ENCODE results near the gene HMG20A. TPM values are rescaled to one million over a fixed set of nuclear protein-coding genes. Genes with fewer than 3 reads are reported as not detected.

Gene HMG20A
- total RNA-seq, 1 donor from 2014 or later, result 26.4 TPM

DNA sequence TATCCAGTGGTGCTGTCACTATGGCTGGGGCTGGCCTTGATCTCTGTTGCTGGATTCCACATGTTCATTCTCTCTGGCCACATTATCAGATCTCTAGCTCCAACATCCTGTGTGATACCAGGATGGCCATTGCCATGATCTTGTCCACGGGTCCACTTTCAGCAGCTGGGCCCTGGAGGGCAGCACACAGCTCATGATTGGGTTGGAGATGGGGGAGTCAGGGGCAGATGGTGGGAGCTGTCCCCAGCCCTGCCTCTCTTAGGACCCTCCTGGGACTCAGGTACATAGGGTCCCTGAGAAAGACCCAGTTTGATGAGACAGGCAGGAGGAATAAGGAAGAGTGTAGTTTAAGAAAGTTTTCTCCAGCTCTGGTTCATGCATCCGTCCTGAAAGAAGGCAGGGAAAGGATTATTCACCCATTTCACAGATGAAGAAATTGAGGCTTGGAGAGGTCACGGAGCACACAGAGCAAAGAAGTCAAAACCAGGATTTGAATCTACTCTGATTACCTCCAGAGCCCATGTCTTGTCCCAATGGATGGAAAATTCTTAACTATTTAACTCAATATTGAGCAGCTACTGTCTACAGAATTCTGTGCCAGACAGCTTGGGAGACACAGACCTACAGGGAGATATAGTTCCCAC, 111.5 kb downstream of the HMG20A start:
- TF ChIP-seq CTCF (IDR thresholded peaks at IDR 0.05; ENCODE audit: insufficient read depth, low read length, poor library complexity, severe bottlenecking), result no peak
- no peak overlapping the region for H3K4me3 ChIP-seq (ENCODE audit: low read depth, low read length)
- DNase-seq (ENCODE audit: low read depth), result no peak
- H3K27me3 ChIP-seq (ENCODE audit: control insufficient read depth, insufficient read depth, low read length), result peaks cover 17% of the 10 kb centered on the region
- no peaks in the 10 kb centered on the region for H3K36me3 ChIP-seq (ENCODE audit: control insufficient read depth, insufficient read depth, low read length)

DNA sequence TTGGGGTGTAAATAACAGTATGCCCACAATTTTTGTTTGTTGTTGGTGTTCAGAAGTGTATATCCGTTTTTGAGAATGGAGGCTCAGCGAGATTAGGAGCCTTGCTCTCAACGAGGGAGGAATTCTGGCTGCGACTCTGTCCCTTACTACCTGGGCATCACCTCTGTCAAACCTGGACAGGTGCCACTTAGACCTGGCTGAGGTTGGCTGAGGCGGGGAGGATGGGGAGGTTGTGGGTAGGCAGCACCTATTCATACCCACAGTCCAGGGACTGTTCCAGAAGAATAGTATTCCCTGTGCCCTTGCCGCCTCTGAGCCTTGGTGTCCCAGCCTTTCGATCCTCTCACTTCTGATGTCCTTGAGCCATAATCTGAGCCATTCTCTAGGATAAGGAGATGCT, 112.2 kb downstream of the HMG20A start:
- Histone ChIP-seq H3K36me3 (ENCODE audit: control insufficient read depth, insufficient read depth, low read length) (no peaks in the 10 kb centered on the region), H3K4me3 (ENCODE audit: low read depth, low read length) (no peak overlapping the region), H3K27me3 (ENCODE audit: control insufficient read depth, insufficient read depth, low read length) (peaks cover 21% of the 10 kb centered on the region)
- no peak for TF ChIP-seq CTCF (IDR thresholded peaks at IDR 0.05; ENCODE audit: insufficient read depth, low read length, poor library complexity, severe bottlenecking)
- no peak for DNase-seq (ENCODE audit: low read depth)

- Histone ChIP-seq H3K4me3 (ENCODE audit: low read depth, low read length) (no peak overlapping the region), H3K27me3 (ENCODE audit: control insufficient read depth, insufficient read depth, low read length) (peaks cover 23% of the 10 kb centered on the region), H3K36me3 (ENCODE audit: control insufficient read depth, insufficient read depth, low read length) (no peaks in the 10 kb centered on the region)
- DNase-seq (ENCODE audit: low read depth), result no peak
- TF ChIP-seq CTCF (IDR thresholded peaks at IDR 0.05; ENCODE audit: insufficient read depth, low read length, poor library complexity, severe bottlenecking), result no peak
Observed at GRCh38 chr15:77533578-77534430, 113.1 kb downstream of the HMG20A start.

Other genes starting within 250 kb of the HMG20A start
- 9.9 and 10.2 TPM in 2 replicates for gene PEAK1, start 784 bp upstream of the HMG20A start, total RNA-seq
- 1.2 and 4.8 TPM in 2 replicates for gene LINGO1, start 212.0 kb downstream of the HMG20A start, total RNA-seq

Measured in kidney epithelial cell (primary cell).